IPS-18a (cell line): ENCODE data around the gene GTF2A2.

Experiments used
- H3K27ac ChIP-seq: one replicate; pipeline ENCODE4 v1.5.1; 2013; ENCODE audit warnings: low read length
- H3K27me3 ChIP-seq: one replicate; pipeline ENCODE4 v1.6.1; 2013; ENCODE audit warnings: mild to moderate bottlenecking, low read length; ENCODE audit not compliant: control insufficient read depth, insufficient read depth
- H3K36me3 ChIP-seq: one replicate; pipeline ENCODE4 v1.6.1; 2013; ENCODE audit warnings: low read depth, low read length; ENCODE audit not compliant: control insufficient read depth
- H3K4me1 ChIP-seq: one replicate; pipeline ENCODE4 v1.6.1; 2013; ENCODE audit warnings: low read depth, low read length; ENCODE audit not compliant: control insufficient read depth
- H3K4me3 ChIP-seq: one replicate; pipeline ENCODE4 v1.5.1; 2013; ENCODE audit warnings: low read length
- H3K9ac ChIP-seq: one replicate; pipeline ENCODE4 v1.6.1; 2013; ENCODE audit warnings: mild to moderate bottlenecking, low read length, moderate library complexity
- H3K9me3 ChIP-seq: one replicate; pipeline ENCODE4 v1.6.1; 2013; ENCODE audit warnings: low read depth, low read length; ENCODE audit not compliant: control insufficient read depth

Gene GTF2A2

DNA sequence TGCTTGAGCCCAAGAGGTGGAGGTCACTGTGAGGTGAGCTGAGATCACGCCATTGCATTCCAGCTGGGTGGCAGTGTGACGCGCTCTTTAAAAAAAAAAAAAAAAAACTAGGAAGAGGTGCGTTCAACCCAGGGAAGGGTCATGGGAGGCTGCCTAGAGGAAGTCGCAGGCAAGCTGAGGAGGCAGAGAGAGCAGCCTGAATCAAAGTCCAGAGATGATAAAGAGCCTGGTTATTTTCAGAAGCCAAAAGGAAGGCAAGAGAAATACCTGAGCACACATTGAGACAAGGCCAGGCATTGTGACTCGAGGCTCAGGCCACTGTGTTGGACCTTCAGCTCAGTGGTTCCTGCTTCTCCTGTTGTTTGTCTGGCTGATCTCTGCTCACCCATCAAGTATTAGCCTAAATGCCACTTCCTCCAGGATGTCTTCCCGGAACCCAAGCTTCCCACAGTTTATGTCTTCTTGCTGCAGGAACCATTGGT is 61.8 kb downstream of the GTF2A2 start:
- no peak overlapping the region for H3K27ac ChIP-seq
- no peaks in the 10 kb centered on the region for H3K36me3 ChIP-seq
- no peaks in the 10 kb centered on the region for H3K27me3 ChIP-seq
- no peaks in the 10 kb centered on the region for H3K4me1 ChIP-seq
- no peak overlapping the region for H3K4me3 ChIP-seq
- no peaks in the 10 kb centered on the region for H3K9me3 ChIP-seq
- H3K9ac ChIP-seq: no peak overlapping the region

DNA sequence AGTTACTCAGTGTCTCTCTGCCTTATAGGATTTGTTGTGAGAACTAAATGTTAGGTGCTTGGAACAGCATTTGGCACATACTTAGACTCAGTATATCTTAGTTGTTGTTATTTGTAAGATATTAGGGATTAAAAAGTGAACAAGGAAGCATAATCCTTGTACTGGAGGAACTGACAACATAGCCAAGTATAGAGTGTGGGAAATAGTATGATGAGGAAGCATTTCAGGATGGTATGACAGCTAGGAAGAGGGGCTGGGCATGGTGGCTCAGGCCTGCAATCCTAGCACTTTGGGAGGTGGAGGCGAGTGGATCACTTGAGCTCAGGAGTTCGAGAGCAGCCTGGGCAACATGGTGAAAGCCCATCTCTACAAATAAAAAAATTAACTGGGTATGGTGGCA is 62.3 kb downstream of the GTF2A2 start:
- no peaks in the 10 kb centered on the region for H3K36me3 ChIP-seq
- H3K4me3 ChIP-seq: no peak overlapping the region
- no peaks in the 10 kb centered on the region for H3K4me1 ChIP-seq
- no peaks in the 10 kb centered on the region for H3K27me3 ChIP-seq
- no peak overlapping the region for H3K27ac ChIP-seq
- H3K9ac ChIP-seq: no peak overlapping the region
- no peaks in the 10 kb centered on the region for H3K9me3 ChIP-seq

DNA sequence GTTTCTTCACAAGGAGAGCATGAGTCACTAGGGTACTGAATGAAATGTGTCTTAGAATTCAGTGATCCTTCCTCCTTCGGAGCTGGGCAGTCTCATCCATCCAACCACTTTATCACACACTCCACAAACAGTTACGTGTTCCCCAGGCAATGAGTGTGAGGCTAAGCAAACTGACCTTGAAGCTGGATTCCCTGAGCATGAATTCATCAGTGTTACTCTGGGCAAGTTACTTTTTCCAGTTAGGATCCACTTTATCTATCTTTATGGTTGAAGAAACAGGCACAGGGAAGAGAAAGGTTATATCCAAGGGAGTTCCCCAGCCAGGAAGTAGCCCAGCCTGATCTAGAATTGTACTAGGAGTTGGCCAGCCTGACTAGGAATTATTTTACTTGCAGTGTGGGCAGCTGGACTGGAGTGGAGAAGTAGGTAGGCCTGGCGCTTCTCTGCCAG is 62.8 kb downstream of the GTF2A2 start:
- H3K4me1 ChIP-seq: no peaks in the 10 kb centered on the region

GRCh38 chr15:59591356-59591755 is 66.0 kb downstream of the GTF2A2 start:
- Histone ChIP-seq H3K27ac (no peak overlapping the region), H3K4me1 (no peaks in the 10 kb centered on the region)

More for the DNA sequence above, 62.8 kb downstream of the GTF2A2 start:
- Histone ChIP-seq H3K9me3 (no peaks in the 10 kb centered on the region), H3K36me3 (no peaks in the 10 kb centered on the region), H3K27ac (no peak overlapping the region), H3K4me3 (no peak overlapping the region), H3K27me3 (no peaks in the 10 kb centered on the region), H3K9ac (no peak overlapping the region)

GRCh38 chr15:59590027-59590426 is 67.3 kb downstream of the GTF2A2 start:
- Histone ChIP-seq H3K36me3 (no peaks in the 10 kb centered on the region), H3K9ac (no peak overlapping the region), H3K4me1 (no peaks in the 10 kb centered on the region), H3K4me3 (no peak overlapping the region), H3K27me3 (no peaks in the 10 kb centered on the region), H3K9me3 (no peaks in the 10 kb centered on the region), H3K27ac (no peak overlapping the region)

More at GRCh38 chr15:59591356-59591755, 66.0 kb downstream of the GTF2A2 start:
- Histone ChIP-seq H3K9ac (no peak overlapping the region), H3K27me3 (no peaks in the 10 kb centered on the region), H3K4me3 (no peak overlapping the region), H3K36me3 (no peaks in the 10 kb centered on the region), H3K9me3 (no peaks in the 10 kb centered on the region)
